ENCODE results near the gene RNF207. TPM values are rescaled to one million over a fixed set of nuclear protein-coding genes. Genes with fewer than 3 reads are reported as not detected.
A peak's percentile ranks its signal among the peaks of the same experiment; 100 is the strongest.

The RNF207 gene
- total RNA-seq, 1 experiment from 2014 or later = 4.9 TPM

- peaks cover 26 to 29% of the 10 kb centered on the region in 2 experiments for H3K4me1 Mint-ChIP-seq
- no peaks in the 10 kb centered on the region for H3K4me1 ChIP-seq (ENCODE audit: insufficient read depth, low read length)
- H3K27me3 ChIP-seq (ENCODE audit: insufficient read depth, low read length) = peaks cover 14% of the 10 kb centered on the region; the same call in 1 of the 2 replicates
- H4K8ac ChIP-seq (replicated peaks; ENCODE audit: insufficient read length, low read depth, low read length) = no peak overlapping the region
- no peak overlapping the region for H2AK5ac ChIP-seq (ENCODE audit: insufficient read length, low read length)
- DNase-seq = no peak
- H3K27me3 Mint-ChIP-seq (ENCODE audit: low read depth) = peaks cover 35% of the 10 kb centered on the region
- no peak overlapping the region for H3K23ac ChIP-seq (ENCODE audit: insufficient read length, low read depth, low read length)
- H2AFZ ChIP-seq (ENCODE audit: low read length) = no peak overlapping the region
- H3K9me3 Mint-ChIP-seq = no peaks in the 10 kb centered on the region
- no CpG with 5 or more reads among the region's 92 CpGs for WGBS (ENCODE audit: extremely low coverage, insufficient read length, low lambda C conversion rate)
- H2BK5ac ChIP-seq (ENCODE audit: insufficient read length, low read length) = no peak overlapping the region
- no peak overlapping the region for H2BK120ac ChIP-seq (ENCODE audit: low read depth, low read length, poor library complexity, severe bottlenecking)
- no peak overlapping the region for H3K27ac ChIP-seq (ENCODE audit: insufficient read length, low read depth, low read length)
- no peaks in the 10 kb centered on the region for H3K79me2 ChIP-seq (ENCODE audit: insufficient read depth, low read length)
- H3K9me3 ChIP-seq (ENCODE audit: control insufficient read depth, low read depth, low read length) = no peaks in the 10 kb centered on the region
- peak overlapping the region; percentile 40 to 69; a peak in 3 of 5 replicates for H3K4me3 Mint-ChIP-seq
- no peak overlapping the region for H3T11ph ChIP-seq (ENCODE audit: low read length)
- H3K79me1 ChIP-seq (ENCODE audit: insufficient read depth, low read depth, low read length, poor library complexity, severe bottlenecking) = no peaks in the 10 kb centered on the region
- TF ChIP-seq CTCF (conservative IDR thresholded peaks at IDR 0.05) = no peak
- peaks cover 0 to 5% (median 0%) of the 10 kb centered on the region in 3 experiments; a peak in 2 of 7 replicates for H3K36me3 Mint-ChIP-seq (ENCODE audit: insufficient read depth in 1 of 3, low read depth in 3 of 3)
- H3K23me2 ChIP-seq (ENCODE audit: insufficient read length, low read depth, low read length, poor library complexity, severe bottlenecking) = no peaks in the 10 kb centered on the region
- H3K18ac ChIP-seq (ENCODE audit: insufficient read length, low read depth, low read length) = no peak overlapping the region
- H3K14ac ChIP-seq (ENCODE audit: insufficient read depth, low read length) = no peak overlapping the region
- H2BK15ac ChIP-seq (ENCODE audit: low read depth, low read length) = no peak overlapping the region
- no peak overlapping the region for H3K4me2 ChIP-seq (ENCODE audit: insufficient read depth, insufficient read length, low read length)
- no peak overlapping the region for H4K91ac ChIP-seq (ENCODE audit: insufficient read length, low read depth, low read length)
- no peak overlapping the region for H3K9ac ChIP-seq (ENCODE audit: extremely low read depth, insufficient read length, low read length)
- H4K20me1 ChIP-seq (ENCODE audit: control insufficient read depth, insufficient read depth, insufficient read length) = no peaks in the 10 kb centered on the region
- no peak overlapping the region for H3K4ac ChIP-seq (ENCODE audit: low read depth, low read length)
- H3K56ac ChIP-seq (ENCODE audit: insufficient read length, low read depth, low read length) = no peak overlapping the region
- no peak overlapping the region for H3K27ac Mint-ChIP-seq
- no peak overlapping the region for H2BK20ac ChIP-seq (ENCODE audit: low read depth, low read length, poor library complexity, severe bottlenecking)
- H2BK12ac ChIP-seq (ENCODE audit: insufficient read length, low read depth, low read length) = no peak overlapping the region
- H4K5ac ChIP-seq (ENCODE audit: insufficient read length, low read depth, low read length) = no peak overlapping the region
Measured at GRCh38 chr1:6179564-6180175, 26.2 kb upstream of the RNF207 start.
